ENCODE results near the gene ADGRV1.

DNA sequence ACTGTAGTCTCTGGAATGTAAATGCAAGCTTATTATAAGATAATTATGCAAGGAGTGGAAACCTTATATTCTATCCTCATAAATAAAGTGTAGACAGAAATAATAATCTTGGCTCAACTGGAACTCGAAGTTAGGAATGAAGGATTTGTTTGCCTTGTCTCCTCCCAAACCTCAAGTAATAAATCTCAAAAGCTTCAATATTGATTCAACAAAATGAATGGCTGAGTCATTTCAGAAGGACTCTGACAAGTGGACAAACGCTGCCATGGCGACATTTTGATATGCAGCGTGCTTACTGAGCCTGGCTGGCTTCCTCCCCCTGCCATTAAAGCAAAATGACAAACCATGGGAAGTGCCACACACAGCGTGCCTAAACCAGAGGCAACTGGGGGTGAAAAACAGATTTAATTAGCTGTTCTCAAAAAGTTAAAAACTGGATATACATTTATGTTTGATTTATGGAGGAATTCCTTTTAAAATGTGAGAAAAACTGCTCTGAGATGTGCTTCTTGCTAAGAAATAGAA, 10.5 kb upstream of the ADGRV1 start:
- TF ChIP-seq, protein P1, sequence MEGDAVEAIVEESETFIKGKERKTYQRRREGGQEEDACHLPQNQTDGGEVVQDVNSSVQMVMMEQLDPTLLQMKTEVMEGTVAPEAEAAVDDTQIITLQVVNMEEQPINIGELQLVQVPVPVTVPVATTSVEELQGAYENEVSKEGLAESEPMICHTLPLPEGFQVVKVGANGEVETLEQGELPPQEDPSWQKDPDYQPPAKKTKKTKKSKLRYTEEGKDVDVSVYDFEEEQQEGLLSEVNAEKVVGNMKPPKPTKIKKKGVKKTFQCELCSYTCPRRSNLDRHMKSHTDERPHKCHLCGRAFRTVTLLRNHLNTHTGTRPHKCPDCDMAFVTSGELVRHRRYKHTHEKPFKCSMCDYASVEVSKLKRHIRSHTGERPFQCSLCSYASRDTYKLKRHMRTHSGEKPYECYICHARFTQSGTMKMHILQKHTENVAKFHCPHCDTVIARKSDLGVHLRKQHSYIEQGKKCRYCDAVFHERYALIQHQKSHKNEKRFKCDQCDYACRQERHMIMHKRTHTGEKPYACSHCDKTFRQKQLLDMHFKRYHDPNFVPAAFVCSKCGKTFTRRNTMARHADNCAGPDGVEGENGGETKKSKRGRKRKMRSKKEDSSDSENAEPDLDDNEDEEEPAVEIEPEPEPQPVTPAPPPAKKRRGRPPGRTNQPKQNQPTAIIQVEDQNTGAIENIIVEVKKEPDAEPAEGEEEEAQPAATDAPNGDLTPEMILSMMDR (IDR thresholded peaks at IDR 0.05) = peak in 1 of 4 experiments; percentile 8
- TF ChIP-seq POLR2A (IDR thresholded peaks at IDR 0.05) = no peak

All from prostate gland (tissue), 2 donors.